ENCODE measurements around the gene SFXN5. TPM values are rescaled to one million over a fixed set of nuclear protein-coding genes. Genes with fewer than 3 reads are reported as not detected.

The SFXN5 gene
- polyA plus RNA-seq, 3 donors: 5.9 to 28.6 (median 9.5) TPM

GRCh38 chr2:72981536-72981935 is 90.0 kb downstream of the SFXN5 start:
- Histone ChIP-seq H3K9me3 (replicated peaks in 1 of 2; ENCODE audit: control insufficient read depth in 1 of 2, insufficient read depth in 1 of 2, low read length in 2 of 2) (no peaks in the 10 kb centered on the region), H3K4me3 (replicated peaks in 1 of 3; ENCODE audit: low read depth in 2 of 3, low read length in 3 of 3) (no peak overlapping the region), H3K27me3 (ENCODE audit: control insufficient read depth in 2 of 2, insufficient read depth in 2 of 2, low read length in 2 of 2) (no peaks in the 10 kb centered on the region), H3K4me2 (replicated peaks; ENCODE audit: extremely low read depth, low read length, poor library complexity, severe bottlenecking) (no peak overlapping the region), H3K9ac (ENCODE audit: insufficient read depth, low read length, poor library complexity, severe bottlenecking) (no peak overlapping the region), H3K36me3 (replicated peaks in 1 of 2; ENCODE audit: control insufficient read depth in 1 of 2, insufficient read depth in 2 of 2, low read length in 2 of 2) (peaks cover 37 to 51% of the 10 kb centered on the region in 2 donors), H3K27ac (ENCODE audit: low read depth in 1 of 2, low read length in 2 of 2) (no peak overlapping the region), H3K79me2 (ENCODE audit: insufficient read depth, low read length) (no peaks in the 10 kb centered on the region), H2AFZ (ENCODE audit: insufficient read depth, low read depth, low read length, poor library complexity, severe bottlenecking) (no peak overlapping the region), H3K4me1 (ENCODE audit: control insufficient read depth in 1 of 2, insufficient read depth in 2 of 2, low read length in 2 of 2) (peaks cover 25 to 32% of the 10 kb centered on the region in 2 donors), H4K20me1 (ENCODE audit: insufficient read depth, low read length) (no peaks in the 10 kb centered on the region)
- no peak overlapping the region for H3K4me3 Mint-ChIP-seq
- H3K36me3 Mint-ChIP-seq: peaks cover 51 to 69% of the 10 kb centered on the region in 2 donors
- H3K27me3 Mint-ChIP-seq (ENCODE audit: low read depth in 3 of 3): no peaks in the 10 kb centered on the region
- H3K27ac Mint-ChIP-seq: peak overlapping the region in 1 of 7 donors; percentile 50
- no peak for DNase-seq
- peaks cover 0 to 4% (median 0%) of the 10 kb centered on the region in 7 donors for H3K9me3 Mint-ChIP-seq
- no CpG with 5 or more reads among the region's 5 CpGs for WGBS (ENCODE audit: insufficient coverage)
- TF ChIP-seq CTCF (IDR thresholded peaks at IDR 0.05): no peak
- intact Hi-C loops (cut with micrococcal nuclease): no loop called here
- H3K4me1 Mint-ChIP-seq: peaks cover 47% of the 10 kb centered on the region

GRCh38 chr2:72980535-72981217 is 90.8 kb downstream of the SFXN5 start:
- peaks cover 47% of the 10 kb centered on the region for H3K4me1 Mint-ChIP-seq
- H3K4me1 ChIP-seq (ENCODE audit: control insufficient read depth in 1 of 2, insufficient read depth in 2 of 2, low read length in 2 of 2): peaks cover 25 to 32% of the 10 kb centered on the region in 2 donors
- H3K27me3 ChIP-seq (ENCODE audit: control insufficient read depth in 2 of 2, insufficient read depth in 2 of 2, low read length in 2 of 2): no peaks in the 10 kb centered on the region
- peak overlapping the region; percentile 63 for H3K4me2 ChIP-seq (replicated peaks; ENCODE audit: extremely low read depth, low read length, poor library complexity, severe bottlenecking)
- H3K9ac ChIP-seq (ENCODE audit: insufficient read depth, low read length, poor library complexity, severe bottlenecking): no peak overlapping the region
- peak overlapping the region in 1 of 2 donors; percentile 69 for H3K27ac ChIP-seq (ENCODE audit: low read depth in 1 of 2, low read length in 2 of 2)
- no peak for DNase-seq
- no peaks in the 10 kb centered on the region for H4K20me1 ChIP-seq (ENCODE audit: insufficient read depth, low read length)
- no peak overlapping the region for H2AFZ ChIP-seq (ENCODE audit: insufficient read depth, low read depth, low read length, poor library complexity, severe bottlenecking)
- H3K4me3 ChIP-seq (replicated peaks in 1 of 3; ENCODE audit: low read depth in 2 of 3, low read length in 3 of 3): peak overlapping the region in 1 of 3 experiments; percentile 54
- H3K79me2 ChIP-seq (ENCODE audit: insufficient read depth, low read length): no peaks in the 10 kb centered on the region
- H3K36me3 Mint-ChIP-seq: peaks cover 50 to 67% of the 10 kb centered on the region in 2 donors
- intact Hi-C loops (cut with micrococcal nuclease): no loop called here
- no peaks in the 10 kb centered on the region for H3K9me3 ChIP-seq (replicated peaks in 1 of 2; ENCODE audit: control insufficient read depth in 1 of 2, insufficient read depth in 1 of 2, low read length in 2 of 2)
- TF ChIP-seq CTCF (IDR thresholded peaks at IDR 0.05): no peak
- no peak overlapping the region for H3K4me3 Mint-ChIP-seq
- peaks cover 29 to 50% of the 10 kb centered on the region in 2 donors for H3K36me3 ChIP-seq (replicated peaks in 1 of 2; ENCODE audit: control insufficient read depth in 1 of 2, insufficient read depth in 2 of 2, low read length in 2 of 2)
- 91% methylated on average over 4 of the region's 11 CpGs for WGBS (ENCODE audit: insufficient coverage)
- peak overlapping the region in 3 of 7 donors; percentile 1 to 76 (median 75) for H3K27ac Mint-ChIP-seq
- peaks cover 0 to 4% (median 0%) of the 10 kb centered on the region in 7 donors for H3K9me3 Mint-ChIP-seq
- no peaks in the 10 kb centered on the region for H3K27me3 Mint-ChIP-seq (ENCODE audit: low read depth in 3 of 3)
